Measurements from ENCODE around the gene PLA2G15. TPM values are rescaled to one million over a fixed set of nuclear protein-coding genes. Genes with fewer than 3 reads are reported as not detected.

PLA2G15 gene
- total and polyA plus RNA-seq, 2 experiments from 2014 or later = 3.1 to 14.8 TPM

DNA sequence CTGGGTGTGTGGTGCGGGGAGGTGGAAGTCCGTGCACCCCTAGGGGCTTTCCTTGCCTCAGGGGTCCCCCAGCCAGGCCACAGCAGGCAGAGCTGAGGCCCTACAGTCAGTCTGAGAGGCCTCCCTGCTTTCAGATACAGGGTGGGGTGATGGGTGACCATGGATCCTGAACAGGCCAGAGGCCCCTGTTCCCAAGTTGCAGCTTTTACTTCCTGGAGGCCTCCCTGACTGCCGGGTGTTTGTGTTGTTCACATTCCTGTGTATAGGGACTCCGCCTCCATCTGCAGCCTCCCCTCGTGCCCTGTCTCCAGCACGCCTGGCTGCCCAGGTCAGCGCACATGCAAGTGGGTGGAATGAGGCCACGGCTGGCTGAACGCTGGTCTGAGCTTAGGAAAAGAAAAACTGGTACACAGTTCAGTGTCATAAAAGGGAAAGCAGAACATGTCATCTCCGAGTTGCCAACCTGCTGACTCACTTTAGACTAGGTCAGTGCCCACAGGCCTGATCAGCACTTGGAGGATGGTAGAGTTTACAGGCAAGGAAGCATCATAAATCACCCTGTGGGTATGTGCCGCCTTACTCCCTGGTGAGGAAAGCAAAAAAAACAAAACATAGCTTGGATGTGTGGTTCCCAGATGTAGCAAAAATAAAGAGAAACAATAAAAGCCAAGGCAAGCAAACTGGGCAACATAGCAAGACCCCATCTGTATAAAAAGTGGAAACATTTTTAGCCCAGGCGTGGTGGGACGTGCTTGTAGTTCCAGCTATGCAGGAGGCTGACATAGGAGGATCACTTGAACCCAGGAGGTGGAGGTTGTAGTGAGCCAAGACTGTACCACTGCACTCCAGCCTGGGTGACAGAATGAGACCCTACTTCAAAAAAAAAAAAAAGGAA is 13.0 kb downstream of the PLA2G15 start:
- ATAC-seq (no peak), DNase-seq (ENCODE audit: low spot score) (no peak)
- Histone ChIP-seq H2AFZ (no peak overlapping the region), H3K4me2 (no peak overlapping the region), H3K4me1 (ENCODE audit: insufficient read depth) (no peaks in the 10 kb centered on the region), H3K36me3 (ENCODE audit: insufficient read depth) (no peaks in the 10 kb centered on the region), H3K4me3 (no peak overlapping the region), H4K20me1 (replicated peaks; ENCODE audit: insufficient read depth) (no peaks in the 10 kb centered on the region; the same call in 1 of the 2 replicates), H3K27ac (ENCODE audit: low read depth) (no peak overlapping the region), H3K79me2 (replicated peaks; ENCODE audit: insufficient read depth) (no peaks in the 10 kb centered on the region), H3F3A (replicated peaks; ENCODE audit: low read depth) (0 out of 2 replicates have a peak, but pooled peaks cover 3% of the 10 kb centered on the region), H3K9me2 (ENCODE audit: insufficient read depth) (no peaks in the 10 kb centered on the region), H3K27me3 (ENCODE audit: insufficient read depth) (no peaks in the 10 kb centered on the region)
- Mint-ChIP-seq H3K9me3 (no peaks in the 10 kb centered on the region), H3K27me3 (ENCODE audit: insufficient read depth, low read depth, poor library complexity) (peaks cover 12% of the 10 kb centered on the region), H3K4me3 (no peak overlapping the region), H3K36me3 (ENCODE audit: low read depth) (no peaks in the 10 kb centered on the region; the same call in 2 of the 3 replicates), H3K4me1 (no peaks in the 10 kb centered on the region; the same call in 2 of the 3 replicates), H3K27ac (no peak overlapping the region)
- TF ChIP-seq, protein P1, sequence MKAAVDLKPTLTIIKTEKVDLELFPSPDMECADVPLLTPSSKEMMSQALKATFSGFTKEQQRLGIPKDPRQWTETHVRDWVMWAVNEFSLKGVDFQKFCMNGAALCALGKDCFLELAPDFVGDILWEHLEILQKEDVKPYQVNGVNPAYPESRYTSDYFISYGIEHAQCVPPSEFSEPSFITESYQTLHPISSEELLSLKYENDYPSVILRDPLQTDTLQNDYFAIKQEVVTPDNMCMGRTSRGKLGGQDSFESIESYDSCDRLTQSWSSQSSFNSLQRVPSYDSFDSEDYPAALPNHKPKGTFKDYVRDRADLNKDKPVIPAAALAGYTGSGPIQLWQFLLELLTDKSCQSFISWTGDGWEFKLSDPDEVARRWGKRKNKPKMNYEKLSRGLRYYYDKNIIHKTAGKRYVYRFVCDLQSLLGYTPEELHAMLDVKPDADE (IDR thresholded peaks at IDR 0.05) = no peak
- TF ChIP-seq ZNF114 (CRISPR knock-in tag; IDR thresholded peaks at IDR 0.05) (no peak), STAT1 (IDR thresholded peaks at IDR 0.05; ENCODE audit: unreplicated experiment) (no peak), JUNB (IDR thresholded peaks at IDR 0.05; ENCODE audit: unreplicated experiment) (no peak), ZNF462 (CRISPR knock-in tag; IDR thresholded peaks at IDR 0.05) (no peak), POLR2AphosphoS5 (IDR thresholded peaks at IDR 0.05; ENCODE audit: low read depth) (no peak)
- TF ChIP-seq, protein P2, sequence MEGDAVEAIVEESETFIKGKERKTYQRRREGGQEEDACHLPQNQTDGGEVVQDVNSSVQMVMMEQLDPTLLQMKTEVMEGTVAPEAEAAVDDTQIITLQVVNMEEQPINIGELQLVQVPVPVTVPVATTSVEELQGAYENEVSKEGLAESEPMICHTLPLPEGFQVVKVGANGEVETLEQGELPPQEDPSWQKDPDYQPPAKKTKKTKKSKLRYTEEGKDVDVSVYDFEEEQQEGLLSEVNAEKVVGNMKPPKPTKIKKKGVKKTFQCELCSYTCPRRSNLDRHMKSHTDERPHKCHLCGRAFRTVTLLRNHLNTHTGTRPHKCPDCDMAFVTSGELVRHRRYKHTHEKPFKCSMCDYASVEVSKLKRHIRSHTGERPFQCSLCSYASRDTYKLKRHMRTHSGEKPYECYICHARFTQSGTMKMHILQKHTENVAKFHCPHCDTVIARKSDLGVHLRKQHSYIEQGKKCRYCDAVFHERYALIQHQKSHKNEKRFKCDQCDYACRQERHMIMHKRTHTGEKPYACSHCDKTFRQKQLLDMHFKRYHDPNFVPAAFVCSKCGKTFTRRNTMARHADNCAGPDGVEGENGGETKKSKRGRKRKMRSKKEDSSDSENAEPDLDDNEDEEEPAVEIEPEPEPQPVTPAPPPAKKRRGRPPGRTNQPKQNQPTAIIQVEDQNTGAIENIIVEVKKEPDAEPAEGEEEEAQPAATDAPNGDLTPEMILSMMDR (conservative IDR thresholded peaks at IDR 0.05; ENCODE audit: low read depth in 2 of 2) = no peak

Data from GM23338 (cell line).